SK-N-SH treated with all-trans-retinoic acid at 6 μM for 48 hours (cell line): ENCODE data around the gene TUB.

Experiments used
- ARNTL ChIP-seq: fragments of 450-650 bp; formaldehyde crosslinking; IDR thresholded peaks from 2 replicates; pipeline ENCODE4 v1.5.0; 2020; ENCODE audit warnings: low read depth, mild to moderate bottlenecking, moderate library complexity, borderline replicate concordance
- TCF4 ChIP-seq: fragments of 250-450 bp; sonication (Bioruptor Pico); IDR thresholded peaks from 2 replicates; pipeline ENCODE4 v1.8.0; 2021; ENCODE audit warnings: mild to moderate bottlenecking, moderate library complexity, borderline replicate concordance
- TOX ChIP-seq: fragments of 250-450 bp; sonication (Bioruptor Pico); IDR thresholded peaks from 2 replicates; pipeline ENCODE4 v1.8.0; 2021; ENCODE audit warnings: mild to moderate bottlenecking, moderate library complexity, borderline replicate concordance
- ZC3H10 ChIP-seq: fragments of 250-450 bp; sonication (Bioruptor Pico); IDR thresholded peaks from 2 replicates; pipeline ENCODE4 v1.5.1; 2021; ENCODE audit warnings: mild to moderate bottlenecking, moderate library complexity
- ZNF70 ChIP-seq: fragments of 450-650 bp; formaldehyde crosslinking; IDR thresholded peaks from 2 replicates; pipeline ENCODE4 v1.5.0; 2020; ENCODE audit warnings: mild to moderate bottlenecking, moderate library complexity

DNA sequence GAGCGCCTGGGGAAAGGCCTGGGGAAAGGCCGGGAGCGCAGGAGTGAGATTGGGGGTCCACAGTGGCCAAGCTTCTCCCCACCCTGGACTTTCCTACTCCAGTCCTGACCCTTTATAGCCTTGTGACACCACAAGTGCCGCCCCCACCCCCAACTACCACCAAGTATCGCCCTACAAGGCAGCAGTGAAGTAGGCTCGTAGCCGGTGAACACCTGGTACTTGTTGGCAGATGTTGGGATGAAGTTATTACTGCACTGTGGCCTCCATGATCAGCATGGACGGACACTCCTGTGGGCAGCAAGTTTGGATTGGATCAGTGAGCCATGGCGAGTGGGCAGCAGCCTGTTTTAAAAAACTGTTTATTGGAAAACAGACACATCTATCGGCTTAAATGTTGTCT, 48.9 kb upstream of the TUB start:
- no peak for TF ChIP-seq ZC3H10 (CRISPR knock-in tag)
- TF ChIP-seq ZNF70 (CRISPR knock-in tag) = no peak
- no peak for TF ChIP-seq ARNTL
- no peak for TF ChIP-seq TOX (CRISPR knock-in tag)
- TF ChIP-seq TCF4 (CRISPR knock-in tag) = no peak
